Panc1 (cell line): Measurements from ENCODE around the gene JPH3. TPM values are rescaled to one million over a fixed set of nuclear protein-coding genes. Genes with fewer than 3 reads are reported as not detected.

ENCODE experiments used
- ATAC-seq: fragments of 200-7000 bp; cut with Tn5 transposase; 2 replicates; pipeline ENCODE4 v1.9.1; 2020; ENCODE audit warnings: mild to moderate bottlenecking, moderate library complexity
- BruUV-seq: library from RNA; stranded (reverse); fragments of 400-500 nt; replicated peaks from 2 replicates; lab custom pipeline; 2021; lab: Mats Ljungman, UMichigan
- CTCF ChIA-PET: fragments of 300-600 bp; sonication (Branson Sonifier 250); formaldehyde crosslinking; loops from one replicate; lab custom pipeline; 2022; ENCODE audit warnings: antibody characterized with exemption; lab: Charles Lee
- POLR2A ChIA-PET: fragments of 300-600 bp; sonication (Branson Sonifier 250); formaldehyde crosslinking; loops from one replicate; lab custom pipeline; 2022; ENCODE audit warnings: antibody characterized with exemption; lab: Charles Lee
- DNase-seq: peaks from one replicate; pipeline ENCODE4 v3.0.0-alpha.2; 2010; ENCODE audit warnings: low read depth, low spot score
- H3K27ac ChIP-seq: 2 replicates; pipeline ENCODE4 v1.5.1; 2011; ENCODE audit warnings: mild to moderate bottlenecking, low read length, inconsistent platforms
- H3K27me3 ChIP-seq: fragments of 200-500 bp; sonication (Bioruptor generic); 2 replicates; pipeline ENCODE4 v1.6.0; 2014; ENCODE audit warnings: low read length, inconsistent platforms; ENCODE audit not compliant: control insufficient read depth, insufficient read depth
- H3K36me3 ChIP-seq: fragments of 200-500 bp; sonication (Bioruptor generic); 2 replicates; pipeline ENCODE4 v1.5.1; 2014; ENCODE audit warnings: inconsistent platforms, mild to moderate bottlenecking, low read length, moderate library complexity; ENCODE audit not compliant: control insufficient read depth, insufficient read depth
- H3K4me1 ChIP-seq: 2 replicates; pipeline ENCODE4 v1.5.1; 2011; ENCODE audit warnings: inconsistent platforms, mild to moderate bottlenecking, low read length, moderate library complexity; ENCODE audit not compliant: control insufficient read depth, insufficient read depth
- H3K4me3 ChIP-seq, 2 experiments: 2 replicates each; pipeline ENCODE4 v1.5.1; 2011 to 2012; ENCODE audit warnings: low read depth in 2 of 2, low read length in 2 of 2, mild to moderate bottlenecking in 2 of 2, inconsistent platforms in 1 of 2, moderate library complexity in 1 of 2
- H3K9me3 ChIP-seq: fragments of 200-500 bp; sonication (Bioruptor generic); 2 replicates; pipeline ENCODE4 v1.5.1; 2014; ENCODE audit warnings: low read depth, mild to moderate bottlenecking, inconsistent platforms, low read length, moderate library complexity; ENCODE audit not compliant: control insufficient read depth, insufficient read depth
- POLR2AphosphoS5 ChIP-seq: IDR thresholded peaks from 2 replicates; pipeline ENCODE4 v1.6.1; 2012; ENCODE audit warnings: mild to moderate bottlenecking, low read depth, low read length, moderate library complexity
- SIN3A ChIP-seq: IDR thresholded peaks from 2 replicates; pipeline ENCODE4 v1.6.1; 2012; ENCODE audit warnings: low read depth, mild to moderate bottlenecking, low read length, moderate library complexity, borderline replicate concordance; ENCODE audit not compliant: insufficient read depth
- TCF7L2 ChIP-seq: IDR thresholded peaks from 2 replicates; pipeline ENCODE4 v1.6.1; 2011; ENCODE audit warnings: mild to moderate bottlenecking, low read depth, low read length, inconsistent platforms
- in situ Hi-C: cut with HindIII; loops from 2 replicates; pipeline ENCODE4 v1.10.0; 2016; ENCODE audit warnings: low sequenced_read_pairs, low pct_unique_long_range_greater_than_20kb
- intact Hi-C: fragments of 100-400 bp; cut with micrococcal nuclease; formaldehyde crosslinking; loops from one replicate; pipeline ENCODE4 v1.10.0; 2022; ENCODE audit not compliant: unreplicated experiment
- total RNA-seq: library from RNA; stranded (reverse); gene quantifications from one replicate; pipeline ENCODE4 v1.2.1, GENCODE V29; 2021; ENCODE audit not compliant: unreplicated experiment
- TF ChIP-seq, protein P1 (sequence below), 2 experiments: IDR thresholded peaks; 2 replicates each; pipeline ENCODE4 v1.6.1; 2011 to 2012; ENCODE audit warnings: low read depth in 2 of 2, control low read depth in 1 of 2, low read length in 1 of 2, mild to moderate bottlenecking in 1 of 2, moderate library complexity in 1 of 2; ENCODE audit not compliant: insufficient read depth in 1 of 2
- TF ChIP-seq, protein P2 (sequence below): fragments of 450-650 bp; IDR thresholded peaks from 2 replicates; pipeline ENCODE4 v1.5.1; 2017; ENCODE audit warnings: mild to moderate bottlenecking

Gene JPH3
- total RNA-seq, 1 experiment from 2014 or later = 1.2 TPM

DNA sequence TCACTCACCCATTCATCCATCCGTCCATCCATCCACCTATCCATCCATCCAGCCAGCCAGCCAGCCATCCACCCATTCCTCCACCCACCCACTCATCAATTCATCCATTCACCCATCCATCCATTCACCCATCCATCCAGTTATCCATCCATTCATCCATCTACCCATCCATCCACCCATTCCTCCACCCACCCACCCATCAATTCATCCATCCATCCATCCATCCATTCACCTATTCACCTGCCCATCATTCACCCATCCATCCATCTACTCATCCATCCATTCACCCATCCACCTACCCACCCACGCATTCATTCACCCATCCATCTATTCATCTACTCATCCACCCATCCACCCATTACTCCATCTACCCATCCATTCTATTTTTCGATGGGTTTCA is 43.6 kb upstream of the JPH3 start:
- ATAC-seq (no peak), DNase-seq (no peak)
- in situ Hi-C loops = no loop called here
- Histone ChIP-seq H3K4me1 (no peaks in the 10 kb centered on the region), H3K27me3 (no peaks in the 10 kb centered on the region), H3K36me3 (no peaks in the 10 kb centered on the region), H3K4me3 (no peak overlapping the region), H3K27ac (no peak overlapping the region), H3K9me3 (no peaks in the 10 kb centered on the region)
- CTCF ChIA-PET = interaction anchor here (0.7 kb wide), 1 partner anchor 93 kb away, joined by 4 read pairs; no protein-coding TSS in a partner anchor
- POLR2A ChIA-PET = no interaction called here
- intact Hi-C loops = no loop called here
- BruUV-seq = no TSS peak
- TF ChIP-seq, protein P1, sequence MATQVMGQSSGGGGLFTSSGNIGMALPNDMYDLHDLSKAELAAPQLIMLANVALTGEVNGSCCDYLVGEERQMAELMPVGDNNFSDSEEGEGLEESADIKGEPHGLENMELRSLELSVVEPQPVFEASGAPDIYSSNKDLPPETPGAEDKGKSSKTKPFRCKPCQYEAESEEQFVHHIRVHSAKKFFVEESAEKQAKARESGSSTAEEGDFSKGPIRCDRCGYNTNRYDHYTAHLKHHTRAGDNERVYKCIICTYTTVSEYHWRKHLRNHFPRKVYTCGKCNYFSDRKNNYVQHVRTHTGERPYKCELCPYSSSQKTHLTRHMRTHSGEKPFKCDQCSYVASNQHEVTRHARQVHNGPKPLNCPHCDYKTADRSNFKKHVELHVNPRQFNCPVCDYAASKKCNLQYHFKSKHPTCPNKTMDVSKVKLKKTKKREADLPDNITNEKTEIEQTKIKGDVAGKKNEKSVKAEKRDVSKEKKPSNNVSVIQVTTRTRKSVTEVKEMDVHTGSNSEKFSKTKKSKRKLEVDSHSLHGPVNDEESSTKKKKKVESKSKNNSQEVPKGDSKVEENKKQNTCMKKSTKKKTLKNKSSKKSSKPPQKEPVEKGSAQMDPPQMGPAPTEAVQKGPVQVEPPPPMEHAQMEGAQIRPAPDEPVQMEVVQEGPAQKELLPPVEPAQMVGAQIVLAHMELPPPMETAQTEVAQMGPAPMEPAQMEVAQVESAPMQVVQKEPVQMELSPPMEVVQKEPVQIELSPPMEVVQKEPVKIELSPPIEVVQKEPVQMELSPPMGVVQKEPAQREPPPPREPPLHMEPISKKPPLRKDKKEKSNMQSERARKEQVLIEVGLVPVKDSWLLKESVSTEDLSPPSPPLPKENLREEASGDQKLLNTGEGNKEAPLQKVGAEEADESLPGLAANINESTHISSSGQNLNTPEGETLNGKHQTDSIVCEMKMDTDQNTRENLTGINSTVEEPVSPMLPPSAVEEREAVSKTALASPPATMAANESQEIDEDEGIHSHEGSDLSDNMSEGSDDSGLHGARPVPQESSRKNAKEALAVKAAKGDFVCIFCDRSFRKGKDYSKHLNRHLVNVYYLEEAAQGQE (IDR thresholded peaks at IDR 0.05; ENCODE audit: insufficient read depth in 1 of 2, low read depth in 2 of 2, low read length in 1 of 2) = no peak
- TF ChIP-seq SIN3A = no peak
- TF ChIP-seq POLR2AphosphoS5 = no peak
- no peak for TF ChIP-seq TCF7L2
- TF ChIP-seq, protein P2, sequence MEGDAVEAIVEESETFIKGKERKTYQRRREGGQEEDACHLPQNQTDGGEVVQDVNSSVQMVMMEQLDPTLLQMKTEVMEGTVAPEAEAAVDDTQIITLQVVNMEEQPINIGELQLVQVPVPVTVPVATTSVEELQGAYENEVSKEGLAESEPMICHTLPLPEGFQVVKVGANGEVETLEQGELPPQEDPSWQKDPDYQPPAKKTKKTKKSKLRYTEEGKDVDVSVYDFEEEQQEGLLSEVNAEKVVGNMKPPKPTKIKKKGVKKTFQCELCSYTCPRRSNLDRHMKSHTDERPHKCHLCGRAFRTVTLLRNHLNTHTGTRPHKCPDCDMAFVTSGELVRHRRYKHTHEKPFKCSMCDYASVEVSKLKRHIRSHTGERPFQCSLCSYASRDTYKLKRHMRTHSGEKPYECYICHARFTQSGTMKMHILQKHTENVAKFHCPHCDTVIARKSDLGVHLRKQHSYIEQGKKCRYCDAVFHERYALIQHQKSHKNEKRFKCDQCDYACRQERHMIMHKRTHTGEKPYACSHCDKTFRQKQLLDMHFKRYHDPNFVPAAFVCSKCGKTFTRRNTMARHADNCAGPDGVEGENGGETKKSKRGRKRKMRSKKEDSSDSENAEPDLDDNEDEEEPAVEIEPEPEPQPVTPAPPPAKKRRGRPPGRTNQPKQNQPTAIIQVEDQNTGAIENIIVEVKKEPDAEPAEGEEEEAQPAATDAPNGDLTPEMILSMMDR = no peak

DNA sequence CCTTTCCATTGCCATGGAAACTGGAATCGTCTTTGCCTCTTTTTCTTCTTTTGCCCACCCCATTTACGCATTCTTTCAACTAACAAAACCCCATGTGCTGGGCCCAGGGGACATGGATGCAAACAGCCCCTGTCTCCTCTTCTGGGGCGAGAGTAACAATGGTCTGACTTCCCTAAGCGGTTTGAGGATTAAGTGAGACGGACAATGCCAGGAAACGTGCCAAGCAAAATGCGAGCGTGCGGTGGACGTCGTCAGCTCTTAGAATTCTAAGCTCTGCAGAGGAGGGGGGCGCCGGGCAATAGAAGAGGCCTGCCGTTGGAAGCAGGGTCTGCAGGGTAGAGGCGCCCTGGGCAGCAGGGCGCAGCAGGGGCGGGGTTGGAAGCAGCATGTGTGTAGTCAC is 42.4 kb upstream of the JPH3 start:
- ChIA-PET POLR2A (no interaction called here), CTCF (no interaction called here)
- no TSS peak for BruUV-seq
- H3K36me3 ChIP-seq = no peaks in the 10 kb centered on the region
- in situ Hi-C loops (no loop called here), intact Hi-C loops (no loop called here)
- H3K9me3 ChIP-seq = no peaks in the 10 kb centered on the region
- H3K27me3 ChIP-seq = no peaks in the 10 kb centered on the region
- TF ChIP-seq, protein P2 = no peak
- TF ChIP-seq POLR2AphosphoS5 = no peak
- TF ChIP-seq, protein P1 (IDR thresholded peaks at IDR 0.05; ENCODE audit: insufficient read depth in 1 of 2, low read depth in 2 of 2, low read length in 1 of 2) = no peak
- TF ChIP-seq TCF7L2 = no peak
- no peak for TF ChIP-seq SIN3A
- ATAC-seq (no peak), DNase-seq (no peak)
- H3K4me1 ChIP-seq = no peaks in the 10 kb centered on the region
- H3K27ac ChIP-seq = no peak overlapping the region
- no peak overlapping the region for H3K4me3 ChIP-seq
